Fibroblast of lung (primary cell): ENCODE data around the gene RRBP1.

Experiments
- EZH2 ChIP-seq: IDR thresholded peaks from 2 replicates; pipeline ENCODE4 v1.5.1; 2012; ENCODE audit warnings: low read length, control low read depth, mild to moderate bottlenecking; ENCODE audit errors: missing control alignments
- TF ChIP-seq, protein P1 (sequence below), 2 donors: IDR thresholded peaks in 1 of 2; conservative IDR thresholded peaks in 1 of 2; 1 replicate in 1 of 2; 2 replicates in 1 of 2; pipeline ENCODE4 v1.5.1; 2011 to 2012; ENCODE audit warnings: low read length in 2 of 2, control low read depth in 1 of 2, inconsistent platforms in 1 of 2, low read depth in 1 of 2, mild to moderate bottlenecking in 1 of 2

DNA sequence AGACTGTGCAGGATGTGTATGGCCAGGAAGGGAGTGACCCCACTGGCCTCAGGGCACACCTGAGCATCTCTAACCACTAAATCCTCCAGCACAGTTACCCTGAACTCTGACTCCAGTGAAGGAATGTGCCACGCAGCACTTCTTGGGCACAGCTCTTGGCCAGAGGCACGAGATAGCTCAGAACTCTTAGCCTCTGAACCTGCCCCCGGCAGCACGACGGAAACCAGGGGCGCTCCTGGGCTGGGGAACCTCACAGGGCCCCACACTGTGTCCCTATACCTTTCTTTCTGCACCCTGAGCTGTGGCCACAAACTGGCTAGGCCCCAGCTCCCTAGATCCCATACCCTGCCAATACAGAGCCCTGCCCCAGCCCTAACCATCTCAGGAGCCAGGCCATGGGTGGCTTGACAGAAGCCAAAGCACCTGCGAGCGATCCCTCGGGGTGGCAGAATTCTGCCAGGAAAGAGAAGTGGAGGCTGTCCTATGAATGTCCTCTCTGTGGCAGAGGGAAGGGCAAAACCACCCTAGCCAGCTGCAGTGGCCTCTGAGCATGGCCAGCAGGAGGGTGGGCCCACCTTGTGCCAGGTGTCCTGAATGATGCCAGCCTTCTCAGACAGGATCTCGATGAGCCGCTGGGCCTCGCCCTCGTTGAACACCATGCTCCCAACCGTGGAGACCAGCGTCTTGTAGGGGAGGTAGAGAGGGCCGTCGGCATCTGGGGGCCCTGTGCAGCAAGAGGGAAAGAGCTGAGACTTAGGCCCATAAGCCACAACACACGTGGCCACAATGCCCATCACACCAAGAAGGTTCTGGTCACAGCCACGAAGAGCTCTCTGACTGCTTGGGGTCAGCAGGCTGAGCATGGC is 39.4 kb downstream of the RRBP1 start:
- TF ChIP-seq, protein P1, sequence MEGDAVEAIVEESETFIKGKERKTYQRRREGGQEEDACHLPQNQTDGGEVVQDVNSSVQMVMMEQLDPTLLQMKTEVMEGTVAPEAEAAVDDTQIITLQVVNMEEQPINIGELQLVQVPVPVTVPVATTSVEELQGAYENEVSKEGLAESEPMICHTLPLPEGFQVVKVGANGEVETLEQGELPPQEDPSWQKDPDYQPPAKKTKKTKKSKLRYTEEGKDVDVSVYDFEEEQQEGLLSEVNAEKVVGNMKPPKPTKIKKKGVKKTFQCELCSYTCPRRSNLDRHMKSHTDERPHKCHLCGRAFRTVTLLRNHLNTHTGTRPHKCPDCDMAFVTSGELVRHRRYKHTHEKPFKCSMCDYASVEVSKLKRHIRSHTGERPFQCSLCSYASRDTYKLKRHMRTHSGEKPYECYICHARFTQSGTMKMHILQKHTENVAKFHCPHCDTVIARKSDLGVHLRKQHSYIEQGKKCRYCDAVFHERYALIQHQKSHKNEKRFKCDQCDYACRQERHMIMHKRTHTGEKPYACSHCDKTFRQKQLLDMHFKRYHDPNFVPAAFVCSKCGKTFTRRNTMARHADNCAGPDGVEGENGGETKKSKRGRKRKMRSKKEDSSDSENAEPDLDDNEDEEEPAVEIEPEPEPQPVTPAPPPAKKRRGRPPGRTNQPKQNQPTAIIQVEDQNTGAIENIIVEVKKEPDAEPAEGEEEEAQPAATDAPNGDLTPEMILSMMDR (conservative IDR thresholded peaks at IDR 0.05 in 1 of 2, IDR thresholded peaks at IDR 0.05 in 1 of 2; ENCODE audit: low read depth in 1 of 2, low read length in 2 of 2): no peak
- no peak for TF ChIP-seq EZH2
